GM18502 (cell line): ENCODE results near the gene CMSS1.
"Not testable (repeated sequence)": the region's sequence is repeated elsewhere in the genome, so short reads cannot be mapped to it uniquely, and the experiment has no call there.

ENCODE experiments used
- ATAC-seq: cut with Tn5 transposase; IDR thresholded peaks from one replicate; pipeline ENCODE4 v1.9.1; 2021; ENCODE audit warnings: mild to moderate bottlenecking; ENCODE audit not compliant: unreplicated experiment, poor library complexity

Gene CMSS1

GRCh38 chr3:100040451-100041225 lies 223.0 kb downstream of the CMSS1 start:
- ATAC-seq, result no peak

GRCh38 chr3:100041328-100041749 lies 223.7 kb downstream of the CMSS1 start:
- no peak for ATAC-seq

- ATAC-seq, result no peak
Measured at GRCh38 chr3:100042166-100042981, 224.7 kb downstream of the CMSS1 start.

- ATAC-seq, result no peak
Measured at GRCh38 chr3:100043271-100043670, 225.6 kb downstream of the CMSS1 start.

GRCh38 chr3:100044369-100044768 lies 226.7 kb downstream of the CMSS1 start:
- ATAC-seq, result peak; percentile 83

DNA sequence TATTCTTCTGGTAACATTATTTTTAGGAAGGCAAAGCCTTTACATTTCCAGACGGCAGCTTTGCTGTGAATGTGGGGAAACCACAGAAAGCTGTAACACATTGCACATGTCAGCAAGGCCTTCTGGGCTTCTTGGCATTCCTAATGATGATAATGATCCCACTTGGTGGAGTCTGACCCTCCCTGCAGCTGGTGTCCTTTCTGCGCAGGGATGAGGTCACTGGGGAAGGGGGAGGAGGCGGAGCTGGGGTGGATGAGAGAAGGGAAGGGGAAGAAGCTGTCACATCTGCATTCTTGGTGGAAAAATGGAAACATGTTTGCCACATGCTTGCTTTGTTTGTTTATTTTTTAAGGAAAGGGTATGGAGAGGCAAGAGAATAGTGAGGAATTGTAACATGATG lies 228.0 kb downstream of the CMSS1 start:
- ATAC-seq, result no peak

DNA sequence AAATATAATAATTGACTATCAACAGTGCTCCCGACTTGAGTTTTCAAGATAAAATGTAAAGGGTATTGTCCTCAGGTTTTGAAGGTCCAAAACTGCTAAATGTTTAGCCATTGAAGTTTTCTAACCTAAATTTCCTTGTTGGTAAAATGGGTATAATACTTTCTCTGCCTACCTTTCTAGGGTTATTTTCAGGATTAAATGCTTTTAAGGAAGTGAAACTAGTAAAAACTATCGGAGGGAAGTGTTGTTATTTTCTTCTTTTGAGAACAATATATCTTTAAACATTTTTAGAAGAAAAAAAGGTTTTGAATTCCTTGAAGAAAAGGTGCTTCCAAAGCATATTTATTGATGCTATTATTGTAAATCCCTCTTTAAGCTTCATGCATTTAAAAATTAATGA lies 229.3 kb downstream of the CMSS1 start:
- ATAC-seq, result no peak

DNA sequence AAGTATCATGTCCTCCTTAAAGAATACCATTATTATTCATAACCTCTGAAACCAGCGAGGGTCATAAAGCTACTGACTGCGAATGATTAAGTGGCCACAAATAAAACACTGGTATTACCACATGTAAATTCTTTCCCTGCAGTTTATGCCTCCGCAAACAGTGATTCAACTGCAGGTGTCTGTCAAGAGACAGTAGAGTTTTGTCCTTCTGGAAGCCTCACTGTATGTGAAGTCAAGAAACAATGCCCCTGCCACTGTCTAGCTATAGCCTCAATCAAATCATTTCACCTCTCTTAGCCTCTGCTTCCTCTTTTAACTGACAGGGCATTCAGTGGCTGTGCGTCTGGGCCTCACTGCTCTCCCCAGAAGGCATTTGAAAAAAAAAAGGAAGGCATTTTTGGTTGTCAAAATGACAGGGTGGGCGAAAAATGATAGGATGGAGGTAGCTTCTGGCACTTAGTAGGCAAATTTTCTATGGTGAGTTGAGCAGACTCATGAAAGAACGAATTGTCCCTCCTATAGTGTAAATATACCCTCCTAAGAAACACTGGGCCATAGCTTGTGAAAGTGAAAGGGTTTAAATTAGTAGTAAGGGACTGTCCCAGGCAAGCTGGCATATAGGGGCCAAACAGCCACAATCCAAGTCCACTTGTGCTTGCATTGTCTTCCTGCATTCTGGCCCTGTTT lies 229.9 kb downstream of the CMSS1 start:
- peak; percentile 79 for ATAC-seq

DNA sequence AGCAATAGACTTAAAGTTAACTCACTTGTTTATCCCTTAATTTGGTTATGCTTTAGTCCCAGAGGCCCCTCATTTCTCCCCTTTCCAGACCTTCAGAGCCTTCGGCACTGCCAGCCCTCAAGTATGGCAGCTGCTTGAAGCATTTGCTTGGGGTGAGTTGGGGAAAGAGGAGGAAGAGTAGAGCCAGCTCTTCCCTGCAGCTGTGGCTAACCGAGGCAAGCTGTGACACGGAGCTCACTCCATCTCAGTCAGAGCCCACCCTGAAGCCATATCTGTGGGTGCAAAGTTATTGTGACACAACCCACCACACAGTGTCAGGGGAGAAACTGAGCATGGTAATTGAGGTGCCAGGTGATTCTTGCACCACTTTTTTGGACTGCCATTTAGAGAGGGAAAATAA lies 230.6 kb downstream of the CMSS1 start:
- ATAC-seq, result no peak

GRCh38 chr3:100051513-100051912 lies 233.9 kb downstream of the CMSS1 start:
- ATAC-seq, result not testable (repeated sequence)

DNA sequence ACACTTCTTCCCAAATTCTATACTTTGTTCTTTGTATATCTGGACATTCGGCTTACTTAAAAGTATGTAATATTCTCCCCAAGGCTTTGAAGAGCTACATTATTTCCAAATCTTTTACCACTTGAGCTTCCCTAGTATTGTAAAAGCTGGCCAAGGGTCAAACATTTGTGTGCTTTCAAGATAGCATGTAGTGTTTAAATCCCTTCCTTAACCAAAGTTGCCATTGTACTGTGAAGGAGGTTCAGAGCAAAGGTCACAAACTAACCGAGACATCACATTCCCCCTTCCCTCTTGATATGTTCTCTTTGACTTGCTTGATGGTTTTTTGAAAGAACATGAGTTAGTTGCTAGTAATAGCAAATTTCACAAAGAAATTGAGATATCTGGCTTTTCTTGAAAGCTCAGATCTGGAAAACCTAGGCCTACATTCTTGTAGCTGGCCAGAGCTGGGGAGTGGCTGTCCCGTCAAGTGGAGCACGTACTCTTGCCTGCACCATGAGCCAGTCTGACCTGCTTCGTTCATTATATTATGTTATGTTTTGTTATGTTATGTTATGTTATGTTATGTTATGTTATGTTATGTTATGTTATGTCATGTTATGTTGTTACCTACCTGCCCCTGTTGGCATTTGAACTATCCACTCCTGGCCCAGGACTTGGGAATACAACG lies 236.4 kb downstream of the CMSS1 start:
- ATAC-seq, result no peak

- ATAC-seq, result no peak
Measured at GRCh38 chr3:100057716-100058575, 240.3 kb downstream of the CMSS1 start.

DNA sequence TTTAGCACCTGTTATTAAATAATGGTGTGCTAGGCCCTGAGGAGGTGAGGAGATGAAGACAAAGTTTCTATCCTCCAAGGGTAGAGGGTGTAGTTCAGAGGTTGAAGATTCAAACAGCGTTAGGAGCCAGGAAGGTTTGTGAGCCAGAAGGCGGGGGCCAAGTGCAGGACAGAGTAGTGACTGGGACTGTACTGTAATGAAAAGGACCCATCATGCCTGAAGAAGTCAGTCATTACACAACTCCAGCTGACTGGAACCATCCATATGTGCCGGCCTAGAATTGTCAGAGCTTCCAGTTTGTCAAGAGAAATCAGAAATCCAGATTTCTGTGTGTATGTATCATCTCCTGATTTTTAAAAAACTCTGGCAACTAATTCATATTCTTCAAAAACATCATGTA lies 241.8 kb downstream of the CMSS1 start:
- no peak for ATAC-seq

DNA sequence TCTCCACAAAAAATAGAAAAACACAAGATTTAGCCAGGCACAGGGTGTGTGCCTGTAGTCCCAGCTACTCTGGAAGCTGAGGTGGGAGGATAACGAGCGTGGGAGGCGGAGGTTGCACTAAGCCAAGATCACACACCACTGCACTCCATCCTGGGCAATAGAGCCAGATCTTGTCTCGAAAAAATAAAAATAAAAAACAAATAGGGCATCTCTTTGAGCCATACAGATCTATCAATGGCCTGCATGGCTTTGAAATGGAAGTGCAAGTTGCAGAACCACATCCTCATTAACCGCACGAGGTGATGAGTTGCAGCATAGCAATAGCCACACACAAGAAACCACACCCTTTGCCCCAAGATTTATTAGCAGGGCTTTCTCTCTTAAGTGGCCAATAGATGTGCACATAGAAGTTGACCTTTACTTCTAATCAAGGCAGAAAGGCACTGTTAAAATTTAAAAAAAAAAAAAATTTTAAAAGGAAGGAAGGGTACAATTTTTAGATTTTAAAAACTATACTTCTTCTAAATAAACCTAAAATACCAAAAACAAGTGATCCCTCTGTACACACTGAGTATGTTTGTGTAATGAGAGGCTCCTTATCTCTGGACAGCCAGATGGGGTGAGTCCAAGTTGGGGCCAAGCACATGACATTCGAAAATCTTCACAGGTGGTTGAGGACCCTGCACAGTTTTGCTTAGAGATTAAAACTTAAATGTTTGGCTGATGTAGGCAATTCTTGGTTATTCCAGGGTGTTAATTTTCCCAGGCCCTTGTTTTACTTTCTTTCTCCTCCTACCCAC lies 243.2 kb downstream of the CMSS1 start:
- peak; percentile 65 for ATAC-seq

- no peak for ATAC-seq
Measured at GRCh38 chr3:100062665-100063064, 245.0 kb downstream of the CMSS1 start.

DNA sequence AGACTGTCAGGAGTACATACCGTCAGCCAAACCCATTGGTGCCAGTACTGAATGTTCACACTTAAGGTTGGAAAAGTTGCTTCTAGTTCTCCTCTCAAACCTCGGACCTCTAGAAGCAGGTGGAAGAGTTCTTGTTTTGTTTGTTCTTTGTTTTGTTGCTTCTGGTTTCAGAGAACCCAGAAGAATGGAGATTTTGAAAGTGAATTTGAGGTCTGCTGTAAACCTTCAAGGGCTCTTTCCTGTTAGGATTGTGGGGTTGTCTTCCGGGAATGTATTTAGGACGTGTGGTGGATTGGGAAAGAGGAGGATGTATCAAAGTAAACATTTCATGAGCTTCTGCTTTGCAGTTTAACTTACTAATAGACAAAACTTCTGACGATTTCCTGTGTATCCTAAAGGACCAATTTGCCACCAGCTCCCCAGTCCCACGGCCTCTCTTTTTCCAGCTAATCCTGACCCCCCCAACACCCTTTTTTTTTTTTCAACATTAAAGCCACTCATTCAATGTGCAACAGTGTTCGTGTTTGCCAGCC lies 246.3 kb downstream of the CMSS1 start:
- no peak for ATAC-seq

DNA sequence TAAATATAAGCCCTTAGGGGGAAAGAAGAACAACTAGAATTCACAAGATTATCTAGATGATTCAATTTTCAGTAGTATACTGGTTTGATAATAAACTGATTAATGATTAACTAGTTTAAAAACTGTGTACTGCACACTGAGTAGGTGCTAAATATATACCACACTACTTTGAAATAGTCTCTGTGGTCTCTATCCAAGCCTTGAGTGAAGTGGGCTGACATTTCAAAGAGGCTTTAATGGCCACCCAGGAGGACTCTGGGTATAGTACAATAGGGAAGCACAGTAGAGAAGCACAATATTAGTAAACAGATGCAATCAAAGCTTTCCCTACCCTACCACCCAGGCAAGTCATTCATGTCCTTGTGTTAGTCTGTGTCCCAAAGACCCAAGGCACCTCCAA lies 249.9 kb downstream of the CMSS1 start:
- ATAC-seq, result no peak

- peak; percentile 74 for ATAC-seq
Measured at GRCh38 chr3:100068826-100069225, 251.2 kb downstream of the CMSS1 start.

DNA sequence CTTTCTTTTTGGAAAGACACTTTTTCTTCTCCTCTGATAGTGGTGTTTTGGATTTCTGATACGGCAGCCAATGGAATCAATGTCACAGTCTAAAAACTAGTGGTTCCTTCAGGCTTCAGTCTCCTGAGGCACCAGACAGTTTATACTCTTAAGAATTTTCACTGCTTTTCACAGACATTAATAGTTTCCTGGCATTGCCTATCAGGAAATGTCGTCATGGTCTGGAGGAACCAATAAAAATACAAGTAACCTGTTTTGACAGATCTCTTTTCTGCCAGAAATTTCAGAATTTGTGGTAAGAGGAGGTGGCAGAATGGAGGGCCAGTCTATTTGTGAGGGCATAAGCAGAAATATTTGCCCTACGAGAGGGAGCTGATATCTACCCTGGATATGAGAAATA lies 251.8 kb downstream of the CMSS1 start:
- no peak for ATAC-seq
